HTERT RPE-1 (cell line): ENCODE data around the gene LAMP1.
"Not testable (repeated sequence)": the region's sequence is repeated elsewhere in the genome, so short reads cannot be mapped to it uniquely, and the experiment has no call there.

Experiments
- in situ Hi-C: fragments of 300-500 bp; cut with MboI; formaldehyde crosslinking; loops from 4 replicates; pipeline ENCODE4 v1.14.3; 2020; ENCODE audit warnings: low sequenced_read_pairs

LAMP1 gene

GRCh38 chr13:113327391-113327765, 30.3 kb downstream of the LAMP1 start:
- in situ Hi-C loops: no loop called here

- in situ Hi-C loops: no loop called here
Observed at GRCh38 chr13:113327766-113328471, 30.9 kb downstream of the LAMP1 start.

GRCh38 chr13:113328851-113329250, 31.8 kb downstream of the LAMP1 start:
- in situ Hi-C loops: no loop called here

- in situ Hi-C loops: no loop called here
Observed at GRCh38 chr13:113329656-113330312, 32.7 kb downstream of the LAMP1 start.

GRCh38 chr13:113332615-113333014, 35.6 kb downstream of the LAMP1 start:
- in situ Hi-C loops: no loop called here

- in situ Hi-C loops: no loop called here
Observed at GRCh38 chr13:113333076-113333475, 36.0 kb downstream of the LAMP1 start.

- in situ Hi-C loops: no loop called here
Observed at GRCh38 chr13:113337556-113337955, 40.5 kb downstream of the LAMP1 start.

GRCh38 chr13:113337976-113338375, 40.9 kb downstream of the LAMP1 start:
- in situ Hi-C loops: no loop called here

GRCh38 chr13:113338451-113338850, 41.4 kb downstream of the LAMP1 start:
- in situ Hi-C loops: no loop called here

- in situ Hi-C loops: no loop called here
Observed at GRCh38 chr13:113342820-113343691, 46.0 kb downstream of the LAMP1 start.

- in situ Hi-C loops: no loop called here
Observed at GRCh38 chr13:113343692-113343968, 46.6 kb downstream of the LAMP1 start.

GRCh38 chr13:113345486-113345885, 48.4 kb downstream of the LAMP1 start:
- in situ Hi-C loops: no loop called here

GRCh38 chr13:113347736-113348225, 50.7 kb downstream of the LAMP1 start:
- in situ Hi-C loops: not testable (repeated sequence)

- in situ Hi-C loops: no loop called here
Observed at GRCh38 chr13:113348591-113348990, 51.6 kb downstream of the LAMP1 start.

- in situ Hi-C loops: no loop called here
Observed at GRCh38 chr13:113349050-113349449, 52.0 kb downstream of the LAMP1 start.

GRCh38 chr13:113349491-113349890, 52.5 kb downstream of the LAMP1 start:
- in situ Hi-C loops: no loop called here

GRCh38 chr13:113350065-113350937, 53.3 kb downstream of the LAMP1 start:
- in situ Hi-C loops: no loop called here

GRCh38 chr13:113350938-113351335, 53.9 kb downstream of the LAMP1 start:
- in situ Hi-C loops: no loop called here

GRCh38 chr13:113351514-113352026, 54.5 kb downstream of the LAMP1 start:
- in situ Hi-C loops: no loop called here

GRCh38 chr13:113353254-113353653, 56.2 kb downstream of the LAMP1 start:
- in situ Hi-C loops: no loop called here
